Ishikawa (cell line): ENCODE data around the gene TXNIP.

Experiments
- CEBPB ChIP-seq: IDR thresholded peaks from 2 replicates; pipeline ENCODE4 v1.6.1; 2012
- CREB1 ChIP-seq: IDR thresholded peaks from 2 replicates; pipeline ENCODE4 v1.6.1; 2012; ENCODE audit warnings: low read depth
- EGR1 ChIP-seq: IDR thresholded peaks from 2 replicates; pipeline ENCODE4 v1.6.1; 2012
- EP300 ChIP-seq: IDR thresholded peaks from 2 replicates; pipeline ENCODE4 v1.6.1; 2012; ENCODE audit warnings: borderline replicate concordance
- FOXM1 ChIP-seq: IDR thresholded peaks from 2 replicates; pipeline ENCODE4 v1.6.1; 2012; ENCODE audit warnings: low read depth, borderline replicate concordance
- NFIC ChIP-seq: IDR thresholded peaks from 2 replicates; pipeline ENCODE4 v1.6.1; 2012
- RAD21 ChIP-seq: IDR thresholded peaks from 2 replicates; pipeline ENCODE4 v1.6.1; 2012; ENCODE audit warnings: low read depth
- TAF1 ChIP-seq: IDR thresholded peaks from 2 replicates; pipeline ENCODE4 v1.6.1; 2012; ENCODE audit warnings: low read depth, mild to moderate bottlenecking
- TCF12 ChIP-seq: IDR thresholded peaks from 2 replicates; pipeline ENCODE4 v1.6.1; 2012; ENCODE audit warnings: low read depth
- TEAD4 ChIP-seq: IDR thresholded peaks from 2 replicates; pipeline ENCODE4 v1.6.1; 2012
- YY1 ChIP-seq: IDR thresholded peaks from 2 replicates; pipeline ENCODE4 v1.6.1; 2012; ENCODE audit warnings: low read depth
- ZBTB7A ChIP-seq: IDR thresholded peaks from 2 replicates; pipeline ENCODE4 v1.6.1; 2012; ENCODE audit warnings: low read depth
- TF ChIP-seq, protein P1 (sequence below): IDR thresholded peaks from 2 replicates; pipeline ENCODE4 v1.6.1; 2012
- TF ChIP-seq, protein P2 (sequence below): IDR thresholded peaks from 2 replicates; pipeline ENCODE4 v1.6.1; 2012; ENCODE audit warnings: low read depth, mild to moderate bottlenecking
- TF ChIP-seq, protein P3 (sequence below): IDR thresholded peaks from 2 replicates; pipeline ENCODE4 v1.6.1; 2012

TXNIP gene

DNA sequence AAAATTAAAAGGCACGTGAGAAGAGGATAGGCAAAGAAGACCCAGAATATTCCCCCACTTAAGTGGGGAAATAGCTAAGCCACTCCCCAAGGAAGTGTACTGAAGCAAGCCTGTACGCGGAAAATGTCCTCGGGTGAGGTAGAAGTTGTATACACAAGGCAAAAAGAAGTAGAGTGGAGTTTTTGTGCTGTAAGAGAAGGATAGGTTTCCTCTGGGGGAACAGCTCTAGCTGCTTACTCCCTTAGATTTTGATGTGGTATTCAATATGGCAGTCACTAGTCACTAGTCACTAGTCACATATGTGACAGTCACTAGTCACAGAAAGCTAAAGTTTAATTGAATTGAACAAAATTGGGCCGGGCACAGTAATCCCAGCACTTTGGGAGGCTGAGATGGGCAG, 7.6 kb downstream of the TXNIP start:
- TF ChIP-seq EGR1: no peak

DNA sequence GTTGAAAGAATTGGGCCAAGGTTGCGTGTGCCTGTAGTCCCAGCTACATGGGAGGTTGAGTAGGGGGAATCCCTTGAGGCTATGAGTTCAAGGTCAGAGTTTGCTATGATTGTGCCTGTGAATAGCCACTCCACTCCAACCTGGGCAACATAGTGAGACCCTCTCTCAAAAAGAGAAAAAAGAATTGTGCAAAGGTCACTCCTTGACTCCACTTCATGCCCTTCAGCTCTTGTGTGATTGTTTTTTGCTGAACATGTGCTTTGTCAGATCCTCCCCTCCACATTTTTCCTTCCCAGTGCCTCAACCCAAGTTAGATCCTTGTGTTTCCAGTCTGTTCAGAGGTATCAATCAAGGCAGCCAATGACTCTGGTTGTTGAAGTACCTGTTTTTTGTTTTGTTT, 8.5 kb downstream of the TXNIP start:
- no peak for TF ChIP-seq EP300

DNA sequence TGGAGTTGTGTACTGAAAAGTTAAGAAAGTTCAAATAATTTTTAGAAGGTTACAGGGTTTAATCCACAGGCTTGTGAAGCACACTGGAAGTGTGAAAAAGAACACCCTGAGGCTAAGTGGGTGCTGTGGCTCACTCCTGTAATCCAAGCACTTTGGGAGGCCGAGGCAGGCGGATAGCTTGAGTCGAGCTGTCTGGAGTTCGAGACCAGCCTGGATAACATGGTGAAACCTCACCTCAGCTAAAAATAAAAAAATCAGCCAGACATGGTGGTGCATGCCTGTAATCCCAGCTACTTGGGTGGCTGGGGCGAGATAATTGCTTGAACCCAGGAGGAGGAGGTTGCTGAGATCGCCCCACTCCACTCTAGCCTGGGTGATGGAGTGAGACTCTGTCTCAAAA, 9.8 kb downstream of the TXNIP start:
- no peak for TF ChIP-seq FOXM1
- TF ChIP-seq TEAD4: no peak
- no peak for TF ChIP-seq EP300
- no peak for TF ChIP-seq RAD21
- TF ChIP-seq, protein P1, sequence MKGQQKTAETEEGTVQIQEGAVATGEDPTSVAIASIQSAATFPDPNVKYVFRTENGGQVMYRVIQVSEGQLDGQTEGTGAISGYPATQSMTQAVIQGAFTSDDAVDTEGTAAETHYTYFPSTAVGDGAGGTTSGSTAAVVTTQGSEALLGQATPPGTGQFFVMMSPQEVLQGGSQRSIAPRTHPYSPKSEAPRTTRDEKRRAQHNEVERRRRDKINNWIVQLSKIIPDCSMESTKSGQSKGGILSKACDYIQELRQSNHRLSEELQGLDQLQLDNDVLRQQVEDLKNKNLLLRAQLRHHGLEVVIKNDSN: no peak
- TF ChIP-seq, protein P2, sequence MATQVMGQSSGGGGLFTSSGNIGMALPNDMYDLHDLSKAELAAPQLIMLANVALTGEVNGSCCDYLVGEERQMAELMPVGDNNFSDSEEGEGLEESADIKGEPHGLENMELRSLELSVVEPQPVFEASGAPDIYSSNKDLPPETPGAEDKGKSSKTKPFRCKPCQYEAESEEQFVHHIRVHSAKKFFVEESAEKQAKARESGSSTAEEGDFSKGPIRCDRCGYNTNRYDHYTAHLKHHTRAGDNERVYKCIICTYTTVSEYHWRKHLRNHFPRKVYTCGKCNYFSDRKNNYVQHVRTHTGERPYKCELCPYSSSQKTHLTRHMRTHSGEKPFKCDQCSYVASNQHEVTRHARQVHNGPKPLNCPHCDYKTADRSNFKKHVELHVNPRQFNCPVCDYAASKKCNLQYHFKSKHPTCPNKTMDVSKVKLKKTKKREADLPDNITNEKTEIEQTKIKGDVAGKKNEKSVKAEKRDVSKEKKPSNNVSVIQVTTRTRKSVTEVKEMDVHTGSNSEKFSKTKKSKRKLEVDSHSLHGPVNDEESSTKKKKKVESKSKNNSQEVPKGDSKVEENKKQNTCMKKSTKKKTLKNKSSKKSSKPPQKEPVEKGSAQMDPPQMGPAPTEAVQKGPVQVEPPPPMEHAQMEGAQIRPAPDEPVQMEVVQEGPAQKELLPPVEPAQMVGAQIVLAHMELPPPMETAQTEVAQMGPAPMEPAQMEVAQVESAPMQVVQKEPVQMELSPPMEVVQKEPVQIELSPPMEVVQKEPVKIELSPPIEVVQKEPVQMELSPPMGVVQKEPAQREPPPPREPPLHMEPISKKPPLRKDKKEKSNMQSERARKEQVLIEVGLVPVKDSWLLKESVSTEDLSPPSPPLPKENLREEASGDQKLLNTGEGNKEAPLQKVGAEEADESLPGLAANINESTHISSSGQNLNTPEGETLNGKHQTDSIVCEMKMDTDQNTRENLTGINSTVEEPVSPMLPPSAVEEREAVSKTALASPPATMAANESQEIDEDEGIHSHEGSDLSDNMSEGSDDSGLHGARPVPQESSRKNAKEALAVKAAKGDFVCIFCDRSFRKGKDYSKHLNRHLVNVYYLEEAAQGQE: no peak
- TF ChIP-seq TCF12: no peak
- TF ChIP-seq EGR1: no peak
- TF ChIP-seq, protein P3, sequence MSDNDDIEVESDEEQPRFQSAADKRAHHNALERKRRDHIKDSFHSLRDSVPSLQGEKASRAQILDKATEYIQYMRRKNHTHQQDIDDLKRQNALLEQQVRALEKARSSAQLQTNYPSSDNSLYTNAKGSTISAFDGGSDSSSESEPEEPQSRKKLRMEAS: no peak
- no peak for TF ChIP-seq YY1
- no peak for TF ChIP-seq CREB1
- no peak for TF ChIP-seq TAF1
- TF ChIP-seq ZBTB7A: no peak
- no peak for TF ChIP-seq CEBPB
- no peak for TF ChIP-seq NFIC

DNA sequence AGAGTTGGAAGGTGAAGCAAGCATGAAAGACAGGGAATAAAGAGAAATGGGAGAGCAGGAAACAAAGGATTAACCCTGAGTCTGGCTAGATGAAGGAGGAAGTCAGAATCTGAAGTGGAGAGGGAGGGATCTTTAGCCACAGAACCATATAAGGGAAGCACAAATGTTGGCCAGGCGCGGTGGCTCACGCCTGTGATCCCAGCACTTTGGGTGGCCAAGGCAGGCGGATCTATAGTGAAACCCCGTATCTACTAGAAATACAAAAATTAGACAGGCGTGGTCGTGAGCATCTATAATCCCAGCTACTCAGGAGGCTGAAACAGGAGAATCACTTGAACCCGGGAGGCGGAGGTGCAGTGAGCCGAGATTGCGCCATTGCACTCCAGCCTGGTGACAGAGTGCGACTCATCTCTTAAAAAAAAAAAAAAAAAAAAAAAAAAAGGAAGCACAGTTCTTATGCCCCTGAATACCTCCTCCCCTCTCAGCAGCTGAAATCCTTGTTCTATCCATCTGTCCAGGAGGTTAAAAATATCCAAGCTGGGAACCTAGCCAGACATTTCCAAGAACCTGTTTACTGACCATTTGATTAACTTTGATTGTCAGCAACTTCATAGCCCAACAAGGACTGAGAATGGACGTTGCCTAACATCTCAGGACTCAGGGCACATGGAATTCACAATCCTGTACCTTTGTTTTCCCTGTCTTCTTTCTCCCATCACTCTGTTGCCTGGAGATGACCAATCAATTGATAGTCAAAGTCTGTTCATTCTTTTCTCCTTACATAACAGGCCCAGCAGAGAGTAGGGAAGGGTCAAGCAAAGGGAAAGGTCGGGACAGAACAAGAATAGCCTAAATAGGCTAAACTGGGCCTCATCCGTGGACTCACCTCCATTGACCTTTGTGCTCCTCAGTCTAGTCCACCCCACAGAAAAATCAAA, 10.6 kb downstream of the TXNIP start:
- TF ChIP-seq CEBPB (peak; percentile 59), TAF1 (no peak)

DNA sequence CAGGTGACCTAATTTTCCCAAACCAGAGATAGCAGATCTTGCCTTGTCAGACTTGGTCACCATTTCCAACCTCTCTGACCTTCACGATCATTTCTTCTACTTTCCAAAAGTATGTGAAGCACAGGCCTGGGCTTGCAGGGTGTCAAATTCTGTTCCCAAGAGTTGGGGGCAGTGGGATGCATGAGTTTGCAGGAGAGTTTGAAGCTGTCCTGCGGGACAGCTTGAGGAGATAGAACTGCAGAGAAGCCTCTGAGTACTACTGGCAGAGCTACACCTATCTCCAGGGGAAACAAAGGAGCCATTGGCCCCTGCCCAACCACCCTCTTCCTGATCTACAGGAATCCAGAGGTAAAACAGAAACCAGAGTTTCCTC, 11.3 kb downstream of the TXNIP start:
- TF ChIP-seq EP300: no peak
- TF ChIP-seq ZBTB7A: no peak
- TF ChIP-seq FOXM1: no peak
- no peak for TF ChIP-seq RAD21
- TF ChIP-seq TEAD4: no peak
- TF ChIP-seq, protein P3: no peak
- TF ChIP-seq TCF12: no peak

DNA sequence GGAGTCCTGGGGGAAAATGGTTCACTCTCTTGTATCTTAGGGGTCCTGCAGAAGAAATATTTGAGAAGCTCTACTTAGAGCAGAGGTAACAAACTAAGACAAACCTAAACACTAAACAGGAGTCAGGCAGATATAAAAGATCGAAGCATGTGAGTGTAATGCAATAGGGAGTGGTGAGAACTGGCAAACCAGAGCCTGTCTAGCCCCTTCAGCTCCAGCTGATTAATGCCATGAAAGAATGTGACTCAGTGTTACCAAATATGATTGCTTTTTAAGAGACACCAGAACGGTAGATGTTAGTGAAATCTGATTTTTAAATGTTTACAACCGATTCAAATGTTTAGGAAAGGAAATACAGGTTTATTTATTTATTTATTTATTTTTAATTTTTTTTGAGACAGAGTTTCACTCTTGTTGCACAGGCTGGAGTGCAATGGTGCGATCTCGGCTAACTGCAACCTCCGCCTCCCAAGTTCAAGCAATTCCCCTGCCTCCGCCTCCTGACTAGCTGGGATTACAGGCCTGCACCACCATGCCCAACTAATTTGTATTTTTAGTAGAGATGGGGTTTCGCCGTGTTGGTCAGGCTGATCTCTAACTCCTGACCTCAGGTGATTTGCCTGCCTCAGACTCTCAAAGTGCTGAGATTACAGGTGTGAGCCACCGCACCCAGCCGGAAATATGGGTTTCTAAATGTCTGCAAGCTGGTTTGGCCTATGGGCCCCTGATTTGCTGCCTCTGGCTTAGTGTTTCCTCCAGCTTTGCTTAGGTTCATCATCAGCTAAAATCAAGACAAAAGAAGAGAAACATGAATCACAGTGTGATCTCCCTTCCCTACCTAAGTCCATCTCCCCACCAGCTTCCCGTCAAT, 12.2 kb downstream of the TXNIP start:
- no peak for TF ChIP-seq CEBPB
- no peak for TF ChIP-seq EP300
- TF ChIP-seq CREB1: no peak
- no peak for TF ChIP-seq FOXM1
- TF ChIP-seq, protein P1: no peak
- no peak for TF ChIP-seq ZBTB7A
- TF ChIP-seq TAF1: no peak
- no peak for TF ChIP-seq TCF12

DNA sequence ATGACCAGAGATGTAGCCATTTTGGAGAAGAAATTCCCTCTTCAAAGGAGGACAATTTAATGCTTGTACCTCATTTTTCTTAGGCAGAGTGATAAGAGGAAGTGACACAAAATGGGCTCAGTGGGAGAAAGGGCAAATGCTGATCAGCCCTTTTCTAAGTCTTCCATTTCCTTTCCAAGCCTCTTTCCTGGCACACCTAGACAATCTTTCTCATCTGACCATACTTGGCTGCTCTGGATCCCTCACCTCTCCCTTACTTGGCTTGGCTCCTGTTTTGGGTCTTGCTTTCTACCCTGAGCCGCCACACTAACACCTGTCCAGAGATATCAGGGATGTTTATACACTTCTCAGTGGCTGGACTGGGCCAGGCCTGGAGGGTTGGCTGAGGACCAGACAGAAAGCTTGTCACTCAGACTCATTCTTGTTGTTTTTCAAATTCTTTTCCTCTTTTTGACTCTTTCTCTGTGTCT, 13.1 kb downstream of the TXNIP start:
- TF ChIP-seq, protein P1: no peak
- no peak for TF ChIP-seq TAF1
- TF ChIP-seq YY1: no peak
- no peak for TF ChIP-seq TEAD4
- no peak for TF ChIP-seq RAD21
- TF ChIP-seq EGR1: no peak
- no peak for TF ChIP-seq NFIC
- TF ChIP-seq FOXM1: no peak
- no peak for TF ChIP-seq ZBTB7A
- TF ChIP-seq CREB1: no peak
- no peak for TF ChIP-seq CEBPB
